ENCODE results near the gene FER1L5.

- TF ChIP-seq CTCF (conservative IDR thresholded peaks at IDR 0.05) (no peak), EZH2 (IDR thresholded peaks at IDR 0.05; ENCODE audit: low read depth) (no peak)
Observed at GRCh38 chr2:96685577-96686459, 43.3 kb downstream of the FER1L5 start.

Measured in PC-9 (cell line).